ENCODE measurements around the gene UVRAG.

- TF ChIP-seq POLR2A (IDR thresholded peaks at IDR 0.05) (no peak), POLR2AphosphoS5 (IDR thresholded peaks at IDR 0.05) (no peak)
- TF ChIP-seq, protein P1, sequence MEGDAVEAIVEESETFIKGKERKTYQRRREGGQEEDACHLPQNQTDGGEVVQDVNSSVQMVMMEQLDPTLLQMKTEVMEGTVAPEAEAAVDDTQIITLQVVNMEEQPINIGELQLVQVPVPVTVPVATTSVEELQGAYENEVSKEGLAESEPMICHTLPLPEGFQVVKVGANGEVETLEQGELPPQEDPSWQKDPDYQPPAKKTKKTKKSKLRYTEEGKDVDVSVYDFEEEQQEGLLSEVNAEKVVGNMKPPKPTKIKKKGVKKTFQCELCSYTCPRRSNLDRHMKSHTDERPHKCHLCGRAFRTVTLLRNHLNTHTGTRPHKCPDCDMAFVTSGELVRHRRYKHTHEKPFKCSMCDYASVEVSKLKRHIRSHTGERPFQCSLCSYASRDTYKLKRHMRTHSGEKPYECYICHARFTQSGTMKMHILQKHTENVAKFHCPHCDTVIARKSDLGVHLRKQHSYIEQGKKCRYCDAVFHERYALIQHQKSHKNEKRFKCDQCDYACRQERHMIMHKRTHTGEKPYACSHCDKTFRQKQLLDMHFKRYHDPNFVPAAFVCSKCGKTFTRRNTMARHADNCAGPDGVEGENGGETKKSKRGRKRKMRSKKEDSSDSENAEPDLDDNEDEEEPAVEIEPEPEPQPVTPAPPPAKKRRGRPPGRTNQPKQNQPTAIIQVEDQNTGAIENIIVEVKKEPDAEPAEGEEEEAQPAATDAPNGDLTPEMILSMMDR (IDR thresholded peaks at IDR 0.05), result no peak
Measured at GRCh38 chr11:76148941-76149613, 334.1 kb downstream of the UVRAG start.

Data from stomach (tissue), 4 donors.